Fibroblast of skin of back (primary cell): ENCODE data around the gene CBLN1.
"Not testable (repeated sequence)": the region's sequence is repeated elsewhere in the genome, so short reads cannot be mapped to it uniquely, and the experiment has no call there.

Source experiments
- DNase-seq: peaks from one replicate; pipeline ENCODE4 v3.0.0-alpha.2; 2013

CBLN1 gene

DNA sequence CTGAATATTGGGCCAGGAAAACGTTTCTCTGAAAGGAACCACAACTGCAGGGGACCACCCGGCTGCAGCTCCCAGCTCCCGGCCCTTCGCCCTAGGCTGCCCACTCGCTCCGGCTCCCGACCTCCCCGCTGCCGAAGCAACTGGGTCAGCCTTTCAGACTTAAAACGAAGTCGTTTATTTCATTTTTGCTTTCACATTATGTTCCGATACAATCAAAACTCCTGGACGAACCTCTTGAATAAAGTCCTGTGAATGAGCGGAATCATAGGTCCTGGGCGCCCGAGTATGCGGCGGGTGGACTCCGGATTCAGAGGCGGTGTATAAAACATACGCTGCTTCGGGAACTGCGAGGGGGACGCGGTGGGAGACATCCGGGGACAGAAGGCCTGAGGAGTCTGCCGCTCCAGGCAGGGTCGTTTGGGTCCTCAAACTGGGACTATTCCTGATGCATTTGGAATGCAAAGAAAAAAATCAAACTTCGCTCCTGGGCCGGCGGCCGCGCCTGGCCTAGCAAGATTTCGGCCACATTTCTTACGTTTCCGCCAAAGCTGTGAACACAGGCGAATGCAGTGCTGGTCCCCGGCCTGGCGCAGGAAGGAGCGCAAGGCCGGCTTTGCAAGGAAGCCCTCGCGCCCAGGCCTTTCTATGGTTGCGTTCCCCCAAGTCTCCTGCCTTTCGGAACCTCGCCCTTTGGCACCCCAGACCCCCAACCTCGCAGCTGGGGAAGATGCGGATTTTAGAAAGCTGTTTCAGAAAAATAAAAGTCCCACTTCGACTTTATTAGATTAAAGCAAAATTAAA is 3.7 kb downstream of the CBLN1 start:
- no peak for DNase-seq

DNA sequence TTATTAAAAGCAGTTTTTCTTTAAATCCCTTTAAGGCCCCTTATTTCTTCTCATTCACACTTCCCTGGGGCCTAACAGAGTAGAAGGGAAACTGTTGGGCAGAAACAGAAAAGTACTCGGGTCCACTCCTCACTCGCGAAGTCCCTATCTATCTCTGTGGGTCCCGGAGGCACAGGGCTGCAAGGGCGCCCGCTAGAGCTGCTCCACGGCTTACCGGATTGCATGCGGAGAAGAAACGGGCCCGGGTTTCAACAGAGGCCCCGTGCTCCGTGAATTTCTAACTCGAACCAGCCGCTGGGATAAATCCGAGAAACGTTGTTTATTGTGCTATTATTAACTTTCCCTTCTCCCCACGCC is 4.3 kb downstream of the CBLN1 start:
- no peak for DNase-seq

DNA sequence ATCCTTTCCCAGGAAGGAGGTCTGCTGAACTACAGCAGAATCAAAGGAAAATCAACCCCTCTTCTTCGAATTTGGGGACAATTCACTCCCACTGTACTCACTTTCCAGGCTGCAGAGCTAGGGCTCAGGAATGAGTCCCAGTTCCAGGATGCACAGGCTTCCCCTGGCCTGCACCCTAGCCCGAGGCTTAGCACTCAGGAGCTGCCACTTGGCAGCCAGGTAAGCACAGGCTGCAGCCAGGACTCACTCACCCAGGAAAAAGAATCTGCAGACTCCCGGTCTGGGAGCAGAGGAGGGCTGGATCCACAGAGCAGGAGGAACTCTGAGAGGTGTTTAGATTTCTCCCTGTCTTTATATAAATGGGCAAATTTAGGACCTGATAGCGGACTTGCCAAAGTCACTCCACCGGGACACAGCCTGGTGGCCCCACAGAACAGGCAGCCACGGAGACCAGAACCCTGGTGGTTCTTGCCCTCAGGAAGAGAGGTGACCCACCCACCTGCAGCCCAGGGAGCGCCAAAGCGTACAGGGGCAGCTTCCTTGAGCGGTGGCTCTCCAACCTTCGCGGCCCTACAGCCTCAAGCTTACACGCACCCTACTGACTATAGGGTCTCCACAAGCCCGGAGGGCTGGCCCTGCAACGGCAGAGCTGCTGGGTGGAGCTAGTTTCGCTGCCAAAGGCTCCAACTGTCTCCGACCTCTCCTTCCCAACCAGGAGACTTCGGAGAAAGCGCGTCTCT is 4.8 kb downstream of the CBLN1 start:
- DNase-seq = no peak

DNA sequence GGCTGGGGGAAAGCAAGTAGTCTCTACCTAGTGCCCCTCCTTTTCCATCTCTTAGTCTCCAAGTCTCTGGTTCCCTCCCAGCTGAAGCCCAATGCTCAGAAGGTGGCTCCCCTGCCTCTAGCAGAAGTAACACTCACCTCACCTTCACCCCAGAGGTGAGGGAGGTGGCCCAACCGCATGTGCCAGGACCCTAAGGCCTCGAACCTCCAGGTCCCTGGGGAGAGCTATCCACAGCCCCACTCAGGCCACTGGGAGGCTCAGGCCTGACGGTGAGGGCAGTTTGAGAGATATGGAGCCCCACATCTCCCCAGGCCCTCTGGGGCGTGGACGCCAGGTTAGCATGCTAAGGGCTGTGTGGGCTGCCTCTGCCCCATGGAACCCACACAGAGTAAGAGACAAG is 5.8 kb downstream of the CBLN1 start:
- DNase-seq = no peak

DNA sequence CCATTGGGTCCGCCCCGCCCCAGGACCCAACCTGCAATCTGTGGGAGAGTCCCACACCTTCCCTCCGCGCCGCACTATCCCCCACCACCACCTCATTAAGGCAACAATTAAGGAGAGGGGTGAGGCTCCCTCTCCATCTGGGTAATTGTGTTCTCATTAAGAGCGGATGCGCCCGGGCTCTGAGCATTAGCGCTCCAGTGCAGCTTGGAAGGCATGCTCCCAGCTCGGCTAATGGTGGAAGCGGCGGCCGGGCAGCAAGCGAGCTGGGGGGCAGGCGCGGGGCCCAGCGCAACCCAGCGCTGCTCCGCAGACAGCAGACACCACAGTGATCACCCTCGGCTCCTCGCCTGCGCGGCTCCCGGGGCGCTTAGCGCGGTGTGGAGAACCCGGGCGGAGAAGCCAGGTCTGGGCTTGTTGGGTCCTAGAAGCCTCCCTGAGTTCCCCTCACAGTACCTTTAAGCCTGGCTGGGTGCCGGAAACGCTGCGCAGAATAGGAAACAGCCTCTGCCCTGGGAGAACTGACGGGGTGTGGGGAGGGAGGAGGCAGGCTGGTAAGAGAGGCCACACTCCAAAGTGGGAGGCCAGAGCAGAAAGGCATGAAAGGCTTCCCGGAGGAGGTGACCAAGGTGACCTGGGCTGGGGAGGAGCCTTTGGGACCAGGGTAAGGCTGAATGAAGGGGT is 6.4 kb downstream of the CBLN1 start:
- DNase-seq = no peak

DNA sequence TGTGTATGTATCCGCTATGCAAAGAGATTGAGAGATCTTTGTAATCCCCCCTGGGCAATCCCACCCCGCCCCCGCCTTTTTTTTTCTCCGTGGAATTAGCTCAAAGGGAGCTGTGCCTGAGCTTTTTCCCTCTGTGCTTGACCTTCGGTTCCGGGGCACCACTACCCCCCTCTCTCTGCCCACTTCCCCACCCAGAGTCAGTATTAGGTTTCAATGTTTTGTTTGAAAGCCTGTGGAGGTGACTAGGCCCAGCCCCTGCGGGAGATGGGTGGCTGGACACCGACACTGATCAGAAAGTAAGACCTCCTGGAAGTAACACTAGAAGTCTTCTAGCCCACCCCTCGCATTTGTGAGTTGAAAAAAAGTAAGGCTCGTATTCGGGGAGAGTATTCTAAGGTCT is 7.0 kb downstream of the CBLN1 start:
- no peak for DNase-seq

DNA sequence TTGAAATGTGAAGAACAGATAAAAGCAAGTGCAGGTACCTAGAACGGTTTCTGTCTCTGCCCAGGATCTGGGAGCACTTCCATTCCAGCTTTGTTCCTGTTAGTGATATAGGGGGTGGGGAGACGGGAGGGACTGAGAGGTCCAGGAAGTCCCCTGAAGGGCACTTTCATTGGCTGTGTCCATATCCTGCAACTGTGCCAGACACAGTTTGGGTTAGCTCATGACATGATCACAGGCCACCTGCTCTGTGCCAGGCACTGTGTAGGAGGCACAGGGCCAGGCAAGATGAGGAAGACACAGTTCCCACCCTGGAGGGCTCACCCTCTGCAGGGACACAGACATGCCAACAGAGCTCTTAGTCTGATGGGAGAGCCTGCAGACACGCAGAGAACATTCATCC is 7.9 kb downstream of the CBLN1 start:
- no peak for DNase-seq

DNA sequence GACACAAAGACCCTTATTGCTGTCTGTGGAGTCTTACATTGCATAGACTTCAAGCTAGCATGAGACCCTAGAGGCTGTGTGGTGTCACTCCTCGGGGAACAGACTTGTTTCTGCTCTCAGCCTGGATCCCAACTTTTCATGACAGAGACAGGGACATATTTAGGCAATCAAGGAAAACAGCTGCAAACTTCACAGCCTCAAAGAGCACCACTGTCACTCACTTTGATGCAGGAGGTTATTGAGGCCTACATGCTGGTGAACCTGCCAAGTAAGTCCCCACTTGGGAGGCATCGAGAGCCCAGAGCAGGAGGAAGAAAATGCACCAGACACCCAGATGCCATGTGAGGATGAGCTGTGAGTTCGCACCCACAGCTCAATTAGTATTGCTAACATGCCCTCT is 10.3 kb downstream of the CBLN1 start:
- no peak for DNase-seq

DNA sequence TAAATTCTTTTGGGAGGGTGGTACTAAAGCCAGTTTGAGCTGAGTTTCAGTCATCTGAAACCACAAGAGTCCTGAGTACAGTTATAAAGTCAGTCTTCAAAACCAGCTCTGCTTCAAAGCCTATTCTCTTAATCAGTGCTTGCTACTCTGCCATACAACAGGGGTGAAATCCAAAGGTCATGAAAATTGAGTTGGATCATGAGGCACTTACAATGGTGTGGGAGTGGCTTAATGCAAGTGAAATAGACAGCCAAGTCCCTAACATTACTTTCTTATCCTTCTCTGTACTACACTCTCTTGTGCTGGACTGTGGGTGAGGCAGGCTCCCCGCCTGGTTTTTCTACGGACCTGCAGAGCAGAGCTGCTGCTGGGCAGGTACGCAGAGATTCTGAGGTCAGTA is 12.4 kb downstream of the CBLN1 start:
- no peak for DNase-seq

DNA sequence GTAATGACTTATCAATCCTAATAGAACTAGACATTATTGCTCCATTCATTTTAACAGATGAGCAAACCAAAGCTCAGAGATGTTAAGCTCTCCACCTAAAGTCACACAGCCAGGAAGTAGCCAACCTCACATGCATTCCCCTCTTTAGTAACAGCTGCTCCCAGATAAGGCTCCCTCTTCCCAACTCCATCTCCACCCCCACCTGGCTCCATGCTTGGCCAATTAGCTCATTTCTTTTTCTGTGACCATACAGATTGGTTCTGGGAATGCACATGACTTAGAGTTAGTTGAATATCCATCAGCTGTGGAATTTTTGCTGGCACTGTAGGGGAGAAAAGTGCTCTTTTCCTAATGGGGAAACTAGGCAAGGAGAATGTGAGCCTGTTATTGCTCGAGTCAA is 13.0 kb downstream of the CBLN1 start:
- no peak for DNase-seq

DNA sequence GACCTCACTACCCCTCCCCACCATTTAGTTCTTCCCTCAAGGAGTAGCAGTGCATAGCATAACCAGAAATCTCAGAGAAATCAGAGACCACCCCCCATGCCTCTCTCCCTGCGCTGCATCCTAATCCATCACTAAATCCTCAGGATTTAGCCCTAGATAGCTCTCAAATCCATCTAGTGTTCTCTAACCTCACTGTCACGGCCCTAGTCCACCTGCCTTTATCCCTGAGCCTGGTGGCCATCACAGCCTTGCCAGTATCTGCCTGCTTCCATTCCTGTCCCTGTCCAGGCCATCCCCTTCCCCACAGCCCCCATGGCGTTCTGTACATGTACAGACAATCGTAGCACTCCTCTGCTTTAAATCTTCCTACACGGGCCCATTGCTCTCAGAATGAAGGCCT is 19.1 kb downstream of the CBLN1 start:
- DNase-seq = no peak

DNA sequence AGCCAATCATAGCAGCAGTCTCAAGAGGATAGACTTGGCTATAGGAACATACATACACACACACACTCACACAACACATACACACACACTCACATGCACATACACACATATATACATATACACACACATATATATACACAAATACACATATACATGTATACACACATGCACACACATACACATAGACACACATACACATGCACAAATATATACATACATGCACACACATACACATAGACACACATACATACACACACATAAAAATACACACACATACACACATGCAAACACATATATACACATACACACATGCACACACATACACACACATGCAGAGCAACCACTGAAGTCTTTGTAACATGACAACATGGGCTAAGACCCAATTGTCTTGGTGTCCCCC is 19.7 kb downstream of the CBLN1 start:
- DNase-seq = no peak

DNA sequence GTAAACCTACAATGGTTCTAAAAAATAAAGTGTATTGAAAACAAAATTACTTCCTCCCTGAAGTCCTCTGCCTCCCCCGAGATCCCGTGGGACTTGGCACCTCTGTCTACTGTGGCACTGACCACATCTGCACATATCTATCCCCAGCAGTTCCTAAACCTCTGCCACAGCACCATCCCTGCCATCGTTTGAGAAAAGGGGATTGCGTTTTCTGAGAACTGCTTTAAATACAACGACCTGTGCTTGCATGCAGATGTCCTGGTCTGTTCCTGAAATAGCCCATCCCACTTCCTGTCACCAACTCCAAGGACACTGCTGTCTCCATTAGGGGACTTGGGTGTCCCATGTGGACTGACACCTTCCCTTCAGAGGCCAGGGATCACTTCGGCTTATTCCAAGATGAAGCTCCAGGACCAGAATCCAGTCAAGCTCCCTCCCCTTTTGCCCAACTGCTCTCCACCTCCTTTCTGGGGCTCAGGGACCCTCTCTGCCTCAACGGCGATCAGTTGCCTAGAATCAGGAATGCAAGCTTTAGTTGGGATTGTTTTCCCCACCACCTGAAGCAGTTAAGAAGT is 20.6 kb downstream of the CBLN1 start:
- DNase-seq = no peak

DNA sequence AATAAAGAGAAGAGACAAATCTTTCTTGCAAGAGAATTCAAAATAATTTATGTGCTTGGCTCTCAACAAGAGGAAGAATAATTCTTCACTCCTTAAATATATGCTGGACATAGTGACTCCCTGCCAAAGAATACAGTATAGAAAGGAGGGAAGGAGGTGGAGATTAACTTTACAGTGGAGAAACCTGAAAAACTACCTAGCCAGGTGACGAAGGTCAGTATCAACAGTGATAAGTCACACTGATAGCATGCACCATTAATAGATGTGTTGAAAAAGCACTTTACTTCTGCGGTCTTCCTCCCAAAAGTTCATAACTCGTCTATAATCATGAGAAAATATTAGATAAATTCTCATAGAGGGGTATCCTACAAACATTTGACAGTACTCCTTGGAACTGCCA is 21.4 kb downstream of the CBLN1 start:
- no peak for DNase-seq

DNA sequence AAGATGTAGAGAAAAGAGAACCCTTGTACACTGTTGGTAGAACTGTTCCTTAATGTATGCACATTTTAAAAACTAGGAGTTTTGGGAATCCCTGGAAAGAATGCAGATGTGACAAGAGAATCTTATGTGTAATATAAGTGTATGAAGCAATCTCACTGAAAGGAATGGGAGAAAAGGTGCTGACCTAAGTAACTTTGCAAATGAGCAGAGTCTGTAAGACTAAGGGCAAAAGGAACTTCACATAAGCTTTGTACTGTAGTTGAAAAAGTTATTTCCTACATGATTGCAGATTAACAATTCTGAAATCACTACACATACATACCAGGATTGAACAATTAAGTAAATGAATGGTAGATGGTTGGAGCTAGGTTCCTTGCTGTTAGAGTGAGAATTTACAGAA is 22.3 kb downstream of the CBLN1 start:
- DNase-seq = no peak

DNA sequence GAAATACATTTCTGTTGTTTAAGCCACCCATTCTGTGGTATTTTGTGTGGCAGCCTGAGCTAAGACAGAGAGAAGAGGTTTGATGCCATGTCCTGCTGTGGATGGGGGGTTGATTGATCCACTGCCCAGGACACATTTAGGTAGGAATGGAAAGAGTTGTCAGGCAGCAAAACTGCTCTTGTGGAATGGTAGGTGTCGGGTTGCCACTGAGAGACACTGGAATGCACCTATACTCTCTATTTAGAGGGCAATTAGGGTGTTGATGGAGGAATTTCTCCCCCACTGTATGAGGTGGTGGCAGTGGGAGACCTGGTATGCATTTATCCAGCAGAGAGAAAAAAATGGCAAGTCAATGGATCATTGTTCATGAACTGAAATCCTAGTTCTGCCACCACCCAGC is 30.9 kb downstream of the CBLN1 start:
- no peak for DNase-seq

DNA sequence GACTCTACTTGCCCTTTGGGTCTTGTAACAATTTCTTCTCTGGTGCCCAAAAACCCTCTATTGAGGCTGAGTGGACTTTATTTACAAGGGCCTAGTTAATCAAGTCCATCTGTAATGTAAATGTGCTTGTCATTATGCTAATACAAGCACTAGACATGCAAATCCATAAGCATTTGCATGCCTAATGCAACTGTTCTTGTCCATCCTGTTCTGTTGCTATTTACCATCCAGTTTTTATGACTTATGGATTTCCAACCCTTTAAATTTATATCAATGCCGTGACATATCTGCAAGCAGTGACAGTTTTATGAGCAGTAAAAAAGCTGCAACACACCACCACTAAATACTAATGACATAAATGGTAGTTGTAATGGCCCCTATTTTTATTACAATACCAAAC is 33.4 kb downstream of the CBLN1 start:
- no peak for DNase-seq

DNA sequence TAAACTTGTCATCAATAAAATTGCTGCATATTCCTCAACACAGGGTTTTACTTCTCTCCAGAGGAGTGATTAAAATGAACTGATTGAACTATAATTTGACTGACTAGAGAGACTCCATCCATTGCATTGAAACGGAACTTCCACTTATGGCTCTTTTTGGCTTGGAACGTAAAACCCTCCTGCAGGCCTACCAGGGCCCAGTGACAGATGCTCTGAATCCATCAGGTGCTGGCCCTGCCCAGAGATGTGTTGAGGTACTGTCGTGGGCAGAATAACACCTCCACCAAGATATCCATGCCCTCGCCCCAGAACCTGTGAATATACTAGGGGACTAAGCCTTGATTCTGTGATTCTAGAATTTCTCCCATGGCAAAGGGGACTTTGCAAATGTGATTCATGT is 45.4 kb downstream of the CBLN1 start:
- DNase-seq = no peak

DNA sequence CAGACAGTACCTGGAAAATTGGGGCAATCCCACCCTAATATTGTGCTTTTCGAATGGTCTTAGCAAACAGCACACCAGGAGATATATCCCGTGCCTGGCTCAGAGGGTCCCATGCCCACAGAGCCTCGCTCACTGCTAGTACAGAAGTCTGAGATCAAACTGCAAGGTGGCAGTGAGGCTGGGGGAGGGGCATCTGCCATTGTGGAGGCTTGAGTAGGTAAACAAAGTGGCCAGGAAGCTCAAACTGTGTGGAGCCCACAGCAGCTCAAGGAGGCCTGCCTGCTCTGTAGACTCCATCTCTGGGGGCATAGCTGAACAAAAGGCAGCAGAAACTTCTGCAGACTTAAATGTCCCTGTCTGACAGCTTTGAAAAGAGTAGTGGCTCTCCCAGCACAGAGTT is 53.3 kb downstream of the CBLN1 start:
- not testable (repeated sequence) for DNase-seq
